SK-N-SH (cell line): Measurements from ENCODE around the gene BCAR3.

ENCODE experiments used
- CTCF ChIP-seq: fragments of 200-600 bp; sonication (generic); IDR thresholded peaks from 2 replicates; pipeline ENCODE4 v1.6.1; 2017; ENCODE audit warnings: antibody characterized with exemption, mild to moderate bottlenecking, moderate library complexity
- ELF1 ChIP-seq: IDR thresholded peaks from 2 replicates; pipeline ENCODE4 v1.4.0; 2012
- EP300 ChIP-seq, 2 experiments: IDR thresholded peaks; 2 replicates each; pipeline versions ENCODE4 v1.4.0 to v1.6.1; 2012; ENCODE audit warnings: borderline replicate concordance in 1 of 2, low read depth in 1 of 2, low read length in 1 of 2
- EZH2phosphoT487 ChIP-seq: fragments of 200-600 bp; sonication (generic); IDR thresholded peaks from 2 replicates; pipeline ENCODE4 v1.6.1; 2017; ENCODE audit warnings: low read depth, mixed run types, mild to moderate bottlenecking, antibody characterized with exemption, moderate library complexity, borderline replicate concordance
- MXI1 ChIP-seq: IDR thresholded peaks from 2 replicates; pipeline ENCODE4 v1.6.1; 2012; ENCODE audit warnings: mild to moderate bottlenecking, low read depth, low read length, improper control_type of control experiment
- NFIC ChIP-seq: IDR thresholded peaks from 2 replicates; pipeline ENCODE4 v1.4.0; 2012; ENCODE audit warnings: borderline replicate concordance
- POLR2AphosphoS5 ChIP-seq: IDR thresholded peaks from 2 replicates; pipeline ENCODE4 v1.6.1; 2012; ENCODE audit warnings: low read depth, low read length
- SMC3 ChIP-seq: IDR thresholded peaks from 2 replicates; pipeline ENCODE4 v1.6.1; 2012; ENCODE audit warnings: low read depth, low read length, improper control_type of control experiment
- TCF12 ChIP-seq: IDR thresholded peaks from 2 replicates; pipeline ENCODE4 v1.4.0; 2012
- YY1 ChIP-seq: IDR thresholded peaks from 2 replicates; pipeline ENCODE4 v1.4.0; 2012; ENCODE audit warnings: low read depth, mild to moderate bottlenecking

- no peak for TF ChIP-seq CTCF
- TF ChIP-seq EZH2phosphoT487, result no peak
- TF ChIP-seq POLR2AphosphoS5, result no peak
- TF ChIP-seq NFIC, result no peak
- no peak for TF ChIP-seq YY1
- no peak for TF ChIP-seq SMC3
- TF ChIP-seq ELF1, result no peak
- TF ChIP-seq MXI1, result no peak
- no peak for TF ChIP-seq EP300 (IDR thresholded peaks at IDR 0.05; ENCODE audit: borderline replicate concordance in 1 of 2, low read depth in 1 of 2, low read length in 1 of 2)
- TF ChIP-seq TCF12, result no peak
These were observed 34.5 kb upstream of the BCAR3 start for GRCh38 chr1:93716163-93716562.
